Activated CD8-positive, alpha-beta T cell treated with anti-CD3 and anti-CD28 coated beads for 36 hours (primary cell): ENCODE measurements around the gene AP1S3. TPM values are rescaled to one million over a fixed set of nuclear protein-coding genes. Genes with fewer than 3 reads are reported as not detected.

Experiments used
- ATAC-seq: fragments of 200-7000 bp; cut with Tn5 transposase; one replicate; pipeline ENCODE4 v1.10.0; 2021; ENCODE audit warnings: mild to moderate bottlenecking, moderate library complexity
- CTCF ChIA-PET: fragments of 350-600 bp; sonication (Branson Sonifier 250); formaldehyde crosslinking; loops from one replicate; lab custom pipeline; 2021; ENCODE audit warnings: antibody characterized with exemption; lab: Charles Lee
- POLR2A ChIA-PET: fragments of 350-600 bp; sonication (Branson Sonifier 250); formaldehyde crosslinking; loops from one replicate; lab custom pipeline; 2021; ENCODE audit warnings: antibody characterized with exemption; lab: Charles Lee
- DNase-seq: peaks from one replicate; pipeline ENCODE4 v3.0.0-alpha.2; 2020
- H3K27ac Mint-ChIP-seq: one replicate; pipeline ENCODE4 v1.8.0; 2021; ENCODE audit warnings: mild to moderate bottlenecking, mixed read lengths
- H3K27me3 Mint-ChIP-seq: one replicate; pipeline ENCODE4 v1.8.0; 2021; ENCODE audit warnings: mixed read lengths
- H3K36me3 Mint-ChIP-seq: one replicate; pipeline ENCODE4 v1.8.0; 2021; ENCODE audit warnings: low read depth, mixed read lengths
- H3K4me1 Mint-ChIP-seq: one replicate; pipeline ENCODE4 v1.8.0; 2021; ENCODE audit warnings: low read depth, mixed read lengths
- H3K4me3 Mint-ChIP-seq: one replicate; pipeline ENCODE4 v1.8.0; 2021; ENCODE audit warnings: mild to moderate bottlenecking, moderate library complexity, mixed read lengths
- H3K9me3 Mint-ChIP-seq: one replicate; pipeline ENCODE4 v1.8.0; 2021; ENCODE audit warnings: mixed read lengths
- intact Hi-C: fragments of 100-400 bp; cut with micrococcal nuclease; formaldehyde crosslinking; loops from one replicate; pipeline ENCODE4 v1.10.0; 2022
- total RNA-seq, 2 experiments: library from RNA; stranded (reverse); gene quantifications; one replicate each; pipeline ENCODE4 v1.2.3, GENCODE V29; 2021
- TF ChIP-seq, protein P1 (sequence below): fragments of 200-600 bp; IDR thresholded peaks from one replicate; pipeline ENCODE4 v1.8.0; 2022; ENCODE audit warnings: antibody characterized with exemption, mild to moderate bottlenecking

The AP1S3 gene
- total RNA-seq, 2 experiments from 2014 or later: 5.7 to 6.6 TPM

DNA sequence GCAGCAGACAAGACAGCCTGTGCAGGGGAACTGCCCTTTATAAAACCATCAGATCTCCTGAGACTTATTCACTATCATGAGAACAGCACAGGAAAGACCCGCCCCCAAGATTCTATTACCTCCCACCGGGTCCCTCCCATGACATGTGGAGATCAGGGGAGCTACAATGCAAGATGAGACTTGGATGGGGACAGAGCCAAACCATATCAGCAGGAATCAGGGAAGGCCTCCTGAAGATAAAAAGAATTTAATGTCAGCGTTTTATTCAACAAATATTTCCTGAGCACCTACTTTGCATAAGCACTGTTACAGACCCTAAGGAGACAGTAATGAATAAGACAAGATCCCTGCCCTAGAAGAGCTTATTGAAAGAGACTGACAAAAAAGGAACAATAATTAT, 105.0 kb downstream of the AP1S3 start:
- Mint-ChIP-seq H3K27me3 (peaks cover 8% of the 10 kb centered on the region), H3K4me3 (no peak overlapping the region), H3K9me3 (peaks cover 4% of the 10 kb centered on the region), H3K4me1 (no peaks in the 10 kb centered on the region), H3K27ac (no peak overlapping the region), H3K36me3 (no peaks in the 10 kb centered on the region)
- no peak for ATAC-seq
- TF ChIP-seq, protein P1, sequence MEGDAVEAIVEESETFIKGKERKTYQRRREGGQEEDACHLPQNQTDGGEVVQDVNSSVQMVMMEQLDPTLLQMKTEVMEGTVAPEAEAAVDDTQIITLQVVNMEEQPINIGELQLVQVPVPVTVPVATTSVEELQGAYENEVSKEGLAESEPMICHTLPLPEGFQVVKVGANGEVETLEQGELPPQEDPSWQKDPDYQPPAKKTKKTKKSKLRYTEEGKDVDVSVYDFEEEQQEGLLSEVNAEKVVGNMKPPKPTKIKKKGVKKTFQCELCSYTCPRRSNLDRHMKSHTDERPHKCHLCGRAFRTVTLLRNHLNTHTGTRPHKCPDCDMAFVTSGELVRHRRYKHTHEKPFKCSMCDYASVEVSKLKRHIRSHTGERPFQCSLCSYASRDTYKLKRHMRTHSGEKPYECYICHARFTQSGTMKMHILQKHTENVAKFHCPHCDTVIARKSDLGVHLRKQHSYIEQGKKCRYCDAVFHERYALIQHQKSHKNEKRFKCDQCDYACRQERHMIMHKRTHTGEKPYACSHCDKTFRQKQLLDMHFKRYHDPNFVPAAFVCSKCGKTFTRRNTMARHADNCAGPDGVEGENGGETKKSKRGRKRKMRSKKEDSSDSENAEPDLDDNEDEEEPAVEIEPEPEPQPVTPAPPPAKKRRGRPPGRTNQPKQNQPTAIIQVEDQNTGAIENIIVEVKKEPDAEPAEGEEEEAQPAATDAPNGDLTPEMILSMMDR: no peak
- intact Hi-C loops: no loop called here
- ChIA-PET CTCF (interaction anchor here (0.5 to 1.2 kb wide), 2 partner anchors 238 to 474 kb away, joined by 3 read pairs; no protein-coding TSS in a partner anchor), POLR2A (no interaction called here)
- DNase-seq: no peak

- no peak overlapping the region for H3K27ac Mint-ChIP-seq
- no peak for DNase-seq
- H3K4me1 Mint-ChIP-seq: no peaks in the 10 kb centered on the region
- ChIA-PET CTCF (no interaction called here), POLR2A (no interaction called here)
- H3K9me3 Mint-ChIP-seq: peaks cover 4% of the 10 kb centered on the region
- H3K36me3 Mint-ChIP-seq: no peaks in the 10 kb centered on the region
- TF ChIP-seq, protein P1: no peak
- no peak overlapping the region for H3K4me3 Mint-ChIP-seq
- ATAC-seq: no peak
- H3K27me3 Mint-ChIP-seq: peaks cover 8% of the 10 kb centered on the region
- intact Hi-C loops: no loop called here
These were observed 105.9 kb downstream of the AP1S3 start for GRCh38 chr2:223731503-223731902.

DNA sequence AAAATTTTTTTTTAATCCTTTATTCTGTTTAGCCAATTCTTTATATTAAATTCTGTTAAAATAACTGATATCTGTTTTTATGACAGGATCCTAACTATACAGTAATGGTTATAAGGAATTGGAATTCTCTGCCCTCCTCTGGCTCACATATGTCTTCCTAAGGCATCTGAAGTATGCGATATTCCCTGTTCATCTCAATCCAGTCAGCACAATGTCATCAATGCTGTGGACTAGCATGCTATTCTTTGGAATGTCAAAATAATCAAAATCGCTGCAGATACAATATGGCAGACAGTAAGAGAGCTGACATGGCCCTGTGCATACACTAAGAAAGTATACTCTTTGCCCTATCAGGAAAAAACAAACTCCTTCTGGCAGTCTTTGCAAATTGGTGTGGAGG, 107.6 kb downstream of the AP1S3 start:
- H3K4me1 Mint-ChIP-seq: no peaks in the 10 kb centered on the region
- H3K4me3 Mint-ChIP-seq: no peak overlapping the region
- TF ChIP-seq, protein P1: no peak
- intact Hi-C loops: no loop called here
- ATAC-seq (no peak), DNase-seq (no peak)
- H3K27me3 Mint-ChIP-seq: peaks cover 8% of the 10 kb centered on the region
- CTCF ChIA-PET: no interaction called here
- POLR2A ChIA-PET: no interaction called here
- no peaks in the 10 kb centered on the region for H3K36me3 Mint-ChIP-seq
- H3K27ac Mint-ChIP-seq: no peak overlapping the region
- H3K9me3 Mint-ChIP-seq: peaks cover 4% of the 10 kb centered on the region

DNA sequence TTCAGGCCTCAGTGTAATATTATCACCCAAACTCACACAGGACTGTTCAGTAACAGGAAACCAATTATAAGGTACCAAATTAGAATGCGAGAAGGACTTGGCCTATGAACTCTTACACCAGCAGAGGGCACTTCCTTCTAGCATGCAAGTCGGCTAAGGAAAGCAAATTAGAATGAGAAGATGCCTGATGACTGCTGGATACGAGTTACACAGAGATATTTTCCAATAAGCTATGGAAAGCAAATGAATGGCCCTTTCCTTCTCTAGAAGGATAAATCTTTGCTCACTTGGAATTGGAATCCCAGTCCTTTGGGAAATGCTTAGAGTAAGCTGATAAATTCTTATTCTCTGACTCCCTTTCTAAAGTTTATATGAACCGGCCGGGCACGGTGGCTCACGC, 109.8 kb downstream of the AP1S3 start:
- TF ChIP-seq, protein P1: peak; percentile 49
- CTCF ChIA-PET: interaction anchor here (0.8 to 1.8 kb wide), 7 partner anchors 9 to 347 kb away, joined by 3 to 10 read pairs (median 5); no protein-coding TSS in a partner anchor
- intact Hi-C loops: no loop called here
- Mint-ChIP-seq H3K9me3 (no peaks in the 10 kb centered on the region), H3K27me3 (peaks cover 8% of the 10 kb centered on the region), H3K4me1 (no peaks in the 10 kb centered on the region), H3K36me3 (no peaks in the 10 kb centered on the region), H3K27ac (no peak overlapping the region), H3K4me3 (no peak overlapping the region)
- POLR2A ChIA-PET: no interaction called here
- ATAC-seq: peak; percentile 73
- DNase-seq: peak; percentile 57

DNA sequence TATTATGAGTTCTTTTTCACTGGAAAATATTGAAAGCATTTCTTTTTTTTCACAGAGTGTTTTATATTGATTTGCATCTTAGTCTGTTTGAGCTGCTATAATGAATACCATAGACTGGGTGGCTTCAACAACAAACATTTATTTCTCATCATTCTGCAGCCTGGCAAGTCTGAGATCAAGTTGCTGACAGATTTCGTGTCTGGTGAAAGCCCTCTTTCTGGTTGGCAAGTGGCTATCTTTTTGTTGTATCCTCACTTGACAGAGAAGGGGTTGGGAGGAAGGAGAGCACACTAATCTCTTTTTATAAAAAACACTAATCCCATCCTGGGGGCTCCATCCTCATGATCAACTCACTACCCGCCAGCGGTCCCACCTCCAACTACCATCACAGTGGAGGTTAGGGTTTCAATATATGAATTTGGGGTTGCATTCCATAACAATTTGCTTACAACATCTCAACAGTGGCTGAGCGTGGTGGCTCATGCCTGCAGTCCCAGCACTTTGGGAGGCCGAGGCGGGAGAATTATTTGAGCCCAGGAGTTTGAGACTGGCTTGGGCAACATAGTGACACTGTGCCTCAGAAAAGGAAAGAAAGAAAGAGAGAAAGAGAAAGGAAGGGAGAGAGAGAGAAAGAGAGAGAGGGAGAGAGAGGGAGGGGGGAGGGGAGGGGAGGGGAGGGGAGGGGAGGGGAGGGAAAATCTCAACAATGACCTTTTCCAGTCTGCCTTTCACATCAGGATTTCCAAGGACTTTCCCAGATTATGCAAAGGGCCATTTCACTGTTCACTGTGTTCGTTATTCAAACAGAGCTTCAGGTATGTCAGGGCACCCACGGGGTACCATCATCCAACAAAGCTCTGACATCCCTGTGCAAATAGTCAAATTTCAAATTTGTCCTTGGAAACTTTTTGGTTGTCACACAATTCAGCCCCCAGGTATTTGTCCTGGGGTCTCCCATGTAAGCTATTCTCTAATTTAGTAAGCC, 111.1 kb downstream of the AP1S3 start:
- Mint-ChIP-seq H3K27me3 (peaks cover 8% of the 10 kb centered on the region), H3K9me3 (no peaks in the 10 kb centered on the region), H3K36me3 (no peaks in the 10 kb centered on the region), H3K4me1 (no peaks in the 10 kb centered on the region), H3K27ac (no peak overlapping the region), H3K4me3 (no peak overlapping the region)
- ChIA-PET CTCF (interaction anchor here (0.6 to 1.8 kb wide), 5 partner anchors 12 to 267 kb away, joined by 3 to 6 read pairs (median 4); no protein-coding TSS in a partner anchor), POLR2A (no interaction called here)
- no peak for DNase-seq
- no peak for ATAC-seq
- TF ChIP-seq, protein P1: no peak
- intact Hi-C loops: no loop called here
